Measurements from ENCODE around the gene CCDC157.

Gene CCDC157

DNA sequence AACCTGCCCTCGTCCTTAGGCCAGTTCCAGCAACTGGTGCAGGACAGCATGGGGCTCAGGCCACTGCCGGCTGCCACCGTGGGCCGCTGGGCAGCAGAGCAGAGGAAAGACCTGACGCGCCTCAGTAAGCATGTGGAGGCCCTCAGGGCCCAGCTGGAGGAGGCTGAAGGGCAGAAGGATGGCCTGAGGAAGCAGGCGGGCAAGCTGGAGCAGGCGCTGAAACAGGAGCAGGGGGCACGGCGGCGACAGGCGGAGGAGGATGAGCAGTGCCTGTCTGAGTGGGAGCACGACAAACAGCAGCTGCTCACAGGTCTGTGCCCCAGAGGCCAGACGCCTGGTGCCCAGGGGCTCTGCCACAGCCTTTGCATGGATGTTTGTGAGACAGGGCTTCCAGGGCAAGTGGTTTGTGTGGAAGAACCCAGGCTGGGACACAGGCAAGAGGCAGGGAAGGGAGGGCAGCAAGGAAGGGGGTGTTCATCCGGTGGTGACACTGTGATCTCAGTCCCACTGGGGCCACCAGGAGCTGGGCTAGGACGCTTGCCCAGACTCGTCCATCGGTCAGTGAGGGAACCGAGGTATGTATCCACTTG, 13.9 kb downstream of the CCDC157 start:
- H3K9ac ChIP-seq (ENCODE audit: low read length): no peak overlapping the region
- H3K36me3 ChIP-seq (ENCODE audit: control insufficient read depth, insufficient read depth, low read length): no peaks in the 10 kb centered on the region
- H3K4me3 ChIP-seq (ENCODE audit: low read length): no peak overlapping the region
- no peaks in the 10 kb centered on the region for H3K27me3 ChIP-seq (ENCODE audit: control insufficient read depth, insufficient read depth, low read length)
- H3K27ac ChIP-seq (ENCODE audit: low read depth, low read length): no peak overlapping the region
- no peaks in the 10 kb centered on the region for H3K4me1 ChIP-seq (ENCODE audit: control insufficient read depth, insufficient read depth, low read length)

- Histone ChIP-seq H3K36me3 (ENCODE audit: control insufficient read depth, insufficient read depth, low read length) (no peaks in the 10 kb centered on the region), H3K27me3 (ENCODE audit: control insufficient read depth, insufficient read depth, low read length) (no peaks in the 10 kb centered on the region), H3K27ac (ENCODE audit: low read depth, low read length) (no peak overlapping the region), H3K4me3 (ENCODE audit: low read length) (no peak overlapping the region), H3K4me1 (ENCODE audit: control insufficient read depth, insufficient read depth, low read length) (no peaks in the 10 kb centered on the region), H3K9ac (ENCODE audit: low read length) (no peak overlapping the region)
Measured at GRCh38 chr22:30371321-30371720, 14.5 kb downstream of the CCDC157 start.

GRCh38 chr22:30371981-30372380, 15.2 kb downstream of the CCDC157 start:
- no peak overlapping the region for H3K27ac ChIP-seq (ENCODE audit: low read depth, low read length)

DNA sequence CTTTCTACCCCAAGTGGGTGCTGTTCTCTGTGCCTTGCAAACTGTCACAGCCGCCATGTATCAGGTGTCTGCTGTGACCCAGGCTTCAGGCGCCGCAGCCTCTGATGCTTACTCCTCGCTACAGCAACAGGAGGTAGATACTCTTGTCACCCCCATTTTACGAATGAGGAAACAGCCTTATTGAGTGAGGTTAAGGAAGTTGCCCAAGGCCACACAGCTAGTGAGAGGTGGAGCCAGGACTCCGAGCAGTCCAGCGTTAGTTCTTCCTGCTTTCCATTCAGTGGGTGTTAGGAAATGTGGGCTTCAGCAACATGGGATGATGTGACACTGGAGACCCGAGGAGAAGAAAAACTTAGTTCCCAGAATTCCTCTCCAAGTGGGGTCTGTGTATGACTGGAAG, 16.1 kb downstream of the CCDC157 start:
- no peaks in the 10 kb centered on the region for H3K36me3 ChIP-seq (ENCODE audit: control insufficient read depth, insufficient read depth, low read length)

More at GRCh38 chr22:30371981-30372380, 15.2 kb downstream of the CCDC157 start:
- no peak overlapping the region for H3K4me3 ChIP-seq (ENCODE audit: low read length)
- no peaks in the 10 kb centered on the region for H3K36me3 ChIP-seq (ENCODE audit: control insufficient read depth, insufficient read depth, low read length)
- no peaks in the 10 kb centered on the region for H3K4me1 ChIP-seq (ENCODE audit: control insufficient read depth, insufficient read depth, low read length)
- no peaks in the 10 kb centered on the region for H3K27me3 ChIP-seq (ENCODE audit: control insufficient read depth, insufficient read depth, low read length)
- H3K9ac ChIP-seq (ENCODE audit: low read length): no peak overlapping the region

DNA sequence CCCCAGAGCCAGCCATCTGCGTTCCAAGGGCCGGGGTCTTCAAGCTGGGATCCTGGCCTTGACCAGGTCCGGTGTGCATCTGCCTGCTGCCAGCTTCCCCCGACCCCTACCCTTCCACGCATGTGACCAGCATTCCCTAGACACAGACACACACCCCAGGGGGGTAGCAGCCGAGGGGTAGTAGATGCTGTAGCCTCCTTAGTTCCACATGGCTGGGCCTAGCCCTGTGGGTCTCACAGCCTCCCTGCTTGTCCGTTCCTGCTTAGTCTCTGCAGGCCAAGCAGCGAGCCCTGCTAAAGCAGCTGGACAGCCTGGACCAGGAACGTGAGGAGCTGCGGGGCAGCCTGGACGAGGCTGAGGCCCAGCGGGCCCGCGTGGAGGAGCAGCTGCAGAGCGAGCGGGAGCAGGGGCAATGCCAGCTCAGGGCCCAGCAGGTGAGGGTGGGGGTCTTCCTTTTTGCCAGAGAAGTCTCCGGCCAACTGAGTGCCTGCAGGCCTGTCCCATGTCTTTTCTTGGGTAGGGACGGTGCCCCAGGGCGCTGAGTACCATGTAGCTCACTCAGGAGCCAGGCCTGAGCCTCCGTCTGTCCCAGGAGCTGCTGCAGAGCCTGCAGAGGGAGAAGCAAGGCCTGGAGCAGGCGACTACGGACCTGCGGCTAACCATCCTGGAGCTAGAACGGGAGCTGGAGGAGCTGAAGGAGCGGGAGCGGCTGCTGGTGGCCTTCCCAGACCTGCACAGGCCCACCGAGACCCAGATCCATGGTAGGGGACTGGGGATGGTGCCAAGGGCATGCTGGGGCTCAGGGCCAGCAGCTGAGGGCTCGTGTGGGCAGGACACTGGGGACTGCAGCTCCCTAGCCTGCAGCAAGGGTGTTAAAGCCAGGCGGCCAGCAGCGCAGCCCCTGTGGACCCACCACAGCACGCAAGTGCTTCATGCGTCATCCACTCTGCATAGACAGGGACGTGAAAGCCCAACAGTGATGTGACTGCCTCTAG, 16.8 kb downstream of the CCDC157 start:
- no peak overlapping the region for H3K4me3 ChIP-seq (ENCODE audit: low read length)
- no peaks in the 10 kb centered on the region for H3K36me3 ChIP-seq (ENCODE audit: control insufficient read depth, insufficient read depth, low read length)
- H3K9ac ChIP-seq (ENCODE audit: low read length): no peak overlapping the region
- H3K4me1 ChIP-seq (ENCODE audit: control insufficient read depth, insufficient read depth, low read length): no peaks in the 10 kb centered on the region
- H3K27ac ChIP-seq (ENCODE audit: low read depth, low read length): no peak overlapping the region
- H3K27me3 ChIP-seq (ENCODE audit: control insufficient read depth, insufficient read depth, low read length): no peaks in the 10 kb centered on the region

More for the DNA sequence above, 16.1 kb downstream of the CCDC157 start:
- Histone ChIP-seq H3K27me3 (ENCODE audit: control insufficient read depth, insufficient read depth, low read length) (no peaks in the 10 kb centered on the region), H3K4me1 (ENCODE audit: control insufficient read depth, insufficient read depth, low read length) (no peaks in the 10 kb centered on the region), H3K4me3 (ENCODE audit: low read length) (no peak overlapping the region), H3K9ac (ENCODE audit: low read length) (no peak overlapping the region), H3K27ac (ENCODE audit: low read depth, low read length) (no peak overlapping the region)

- no peak overlapping the region for H3K9ac ChIP-seq (ENCODE audit: low read length)
- no peaks in the 10 kb centered on the region for H3K27me3 ChIP-seq (ENCODE audit: control insufficient read depth, insufficient read depth, low read length)
- H3K27ac ChIP-seq (ENCODE audit: low read depth, low read length): no peak overlapping the region
- H3K36me3 ChIP-seq (ENCODE audit: control insufficient read depth, insufficient read depth, low read length): no peaks in the 10 kb centered on the region
- H3K4me3 ChIP-seq (ENCODE audit: low read length): no peak overlapping the region
- H3K4me1 ChIP-seq (ENCODE audit: control insufficient read depth, insufficient read depth, low read length): no peaks in the 10 kb centered on the region
Measured at GRCh38 chr22:30375312-30375849, 18.6 kb downstream of the CCDC157 start.

DNA sequence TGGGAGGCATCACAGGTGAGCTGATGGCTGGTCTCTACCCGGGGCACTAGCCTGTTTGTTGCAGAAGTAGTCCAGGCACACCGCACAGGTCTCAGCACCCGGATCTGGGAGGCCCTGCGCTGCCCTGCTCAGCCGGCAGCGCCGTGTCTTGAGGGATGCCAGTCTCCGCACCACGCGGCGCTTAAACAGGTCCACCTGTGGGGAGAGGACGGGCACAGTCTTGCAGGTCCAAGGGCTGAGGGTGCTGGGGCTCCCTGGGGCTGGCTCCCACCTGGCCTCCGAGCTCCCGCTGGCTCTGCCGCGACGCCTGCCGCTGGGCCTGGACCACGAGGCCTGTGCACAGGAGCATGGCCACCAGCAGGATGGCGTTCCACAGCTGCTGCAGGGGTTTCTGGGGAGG, 23.2 kb downstream of the CCDC157 start:
- Histone ChIP-seq H3K36me3 (ENCODE audit: control insufficient read depth, insufficient read depth, low read length) (peaks cover 2% of the 10 kb centered on the region), H3K9ac (ENCODE audit: low read length) (no peak overlapping the region), H3K27me3 (ENCODE audit: control insufficient read depth, insufficient read depth, low read length) (no peaks in the 10 kb centered on the region), H3K4me1 (ENCODE audit: control insufficient read depth, insufficient read depth, low read length) (no peaks in the 10 kb centered on the region), H3K27ac (ENCODE audit: low read depth, low read length) (no peak overlapping the region), H3K4me3 (ENCODE audit: low read length) (no peak overlapping the region)

DNA sequence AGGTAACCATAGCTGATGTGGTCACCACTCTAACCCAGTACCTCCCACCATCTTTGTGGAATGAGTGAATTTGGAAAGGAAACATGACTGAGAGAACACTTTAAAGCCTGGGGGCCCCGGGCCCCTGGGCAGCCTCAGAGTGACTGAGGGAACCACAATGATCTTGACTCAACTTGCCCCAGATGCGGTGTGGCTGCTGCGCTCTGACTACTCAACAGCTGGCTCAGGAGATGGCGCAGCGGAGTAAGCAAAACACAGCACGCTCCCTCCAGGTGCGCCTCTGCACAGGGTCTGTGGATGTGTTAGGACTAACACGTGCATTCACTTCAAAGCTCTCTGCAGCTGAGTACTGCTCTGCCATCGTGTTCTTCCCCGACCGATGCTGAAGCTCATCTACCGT, 24.5 kb downstream of the CCDC157 start:
- Histone ChIP-seq H3K4me3 (ENCODE audit: low read length) (no peak overlapping the region), H3K9ac (ENCODE audit: low read length) (no peak overlapping the region), H3K27ac (ENCODE audit: low read depth, low read length) (no peak overlapping the region), H3K27me3 (ENCODE audit: control insufficient read depth, insufficient read depth, low read length) (no peaks in the 10 kb centered on the region), H3K4me1 (ENCODE audit: control insufficient read depth, insufficient read depth, low read length) (peaks cover 2% of the 10 kb centered on the region), H3K36me3 (ENCODE audit: control insufficient read depth, insufficient read depth, low read length) (peaks cover 2% of the 10 kb centered on the region)

GRCh38 chr22:30382340-30382739, 25.5 kb downstream of the CCDC157 start:
- no peak overlapping the region for H3K4me3 ChIP-seq (ENCODE audit: low read length)
- peaks cover 6% of the 10 kb centered on the region for H3K4me1 ChIP-seq (ENCODE audit: control insufficient read depth, insufficient read depth, low read length)
- no peaks in the 10 kb centered on the region for H3K27me3 ChIP-seq (ENCODE audit: control insufficient read depth, insufficient read depth, low read length)
- peaks cover 2% of the 10 kb centered on the region for H3K36me3 ChIP-seq (ENCODE audit: control insufficient read depth, insufficient read depth, low read length)
- H3K27ac ChIP-seq (ENCODE audit: low read depth, low read length): no peak overlapping the region
- no peak overlapping the region for H3K9ac ChIP-seq (ENCODE audit: low read length)

- Histone ChIP-seq H3K27ac (ENCODE audit: low read depth, low read length) (no peak overlapping the region), H3K4me3 (ENCODE audit: low read length) (no peak overlapping the region), H3K27me3 (ENCODE audit: control insufficient read depth, insufficient read depth, low read length) (no peaks in the 10 kb centered on the region), H3K36me3 (ENCODE audit: control insufficient read depth, insufficient read depth, low read length) (peaks cover 2% of the 10 kb centered on the region), H3K9ac (ENCODE audit: low read length) (no peak overlapping the region), H3K4me1 (ENCODE audit: control insufficient read depth, insufficient read depth, low read length) (peaks cover 6% of the 10 kb centered on the region)
Measured at GRCh38 chr22:30383061-30383460, 26.3 kb downstream of the CCDC157 start.

DNA sequence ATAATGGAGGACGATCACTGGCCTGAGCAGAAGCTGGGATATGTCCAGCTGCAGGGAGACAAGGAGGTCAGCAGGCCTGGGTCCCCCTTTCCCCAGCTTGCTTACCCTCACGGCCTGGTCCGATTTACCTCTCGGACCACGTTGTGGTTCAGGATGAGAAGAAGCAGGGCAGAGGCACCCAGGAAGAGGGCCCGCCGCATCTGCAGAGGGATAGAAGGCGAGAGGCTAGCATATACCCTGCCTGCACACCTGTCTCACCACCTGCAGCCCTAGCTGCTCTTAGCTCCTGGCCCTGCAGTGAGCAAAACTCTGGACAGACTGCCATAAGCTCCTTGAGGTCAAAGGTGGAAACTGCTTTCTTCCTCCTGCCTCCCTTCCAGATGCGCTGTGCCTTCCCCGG, 29.1 kb downstream of the CCDC157 start:
- H3K4me3 ChIP-seq (ENCODE audit: low read length): peak overlapping the region; percentile 78
- no peak overlapping the region for H3K27ac ChIP-seq (ENCODE audit: low read depth, low read length)
- no peaks in the 10 kb centered on the region for H3K27me3 ChIP-seq (ENCODE audit: control insufficient read depth, insufficient read depth, low read length)
- peaks cover 6% of the 10 kb centered on the region for H3K4me1 ChIP-seq (ENCODE audit: control insufficient read depth, insufficient read depth, low read length)
- peaks cover 2% of the 10 kb centered on the region for H3K36me3 ChIP-seq (ENCODE audit: control insufficient read depth, insufficient read depth, low read length)
- no peak overlapping the region for H3K9ac ChIP-seq (ENCODE audit: low read length)

DNA sequence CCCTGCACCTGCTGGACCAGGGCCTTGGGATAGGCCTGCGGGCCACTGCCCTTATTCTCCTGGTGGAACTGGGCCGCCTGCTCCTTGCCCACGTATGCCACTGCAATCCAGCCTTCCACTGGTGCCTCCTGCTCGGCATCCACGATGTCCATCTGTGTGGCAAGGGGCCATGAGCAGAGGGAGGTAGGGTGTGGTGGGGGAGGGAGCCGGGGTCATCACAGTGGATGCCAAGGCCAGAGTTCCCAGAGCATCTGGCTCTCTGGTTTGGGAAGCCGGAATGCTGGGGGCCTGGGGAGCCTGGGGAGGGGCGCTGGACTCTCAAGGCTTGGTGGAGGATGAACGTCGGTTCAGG, 29.8 kb downstream of the CCDC157 start:
- Histone ChIP-seq H3K4me1 (ENCODE audit: control insufficient read depth, insufficient read depth, low read length) (peaks cover 6% of the 10 kb centered on the region), H3K27ac (ENCODE audit: low read depth, low read length) (peak overlapping the region; percentile 16), H3K36me3 (ENCODE audit: control insufficient read depth, insufficient read depth, low read length) (peaks cover 2% of the 10 kb centered on the region), H3K27me3 (ENCODE audit: control insufficient read depth, insufficient read depth, low read length) (no peaks in the 10 kb centered on the region), H3K9ac (ENCODE audit: low read length) (peak overlapping the region; percentile 57), H3K4me3 (ENCODE audit: low read length) (peak overlapping the region; percentile 78)

All from rectal smooth muscle tissue (tissue), 1 donor.